Stimulated activated CD8-positive, alpha-beta memory T cell treated with anti-CD3 and anti-CD28 coated beads, Interleukin-4, amount 100 ng/mL, for 1 hour (primary cell): Measurements from ENCODE around the gene RXFP2.

Experiments
- DNase-seq, 2 donors: peaks; one replicate each; pipeline ENCODE4 v3.0.0-alpha.2; 2020; ENCODE audit warnings: low read depth in 2 of 2, low spot score in 1 of 2

The RXFP2 gene

GRCh38 chr13:31739226-31739625, at the start of gene RXFP2:
Gene RXFP2, plus strand, starts transcription at chr13:31739526. Its CDS starts 87 bp downstream, at chr13:31739613.
- no peak for DNase-seq

- DNase-seq: no peak
These were observed 42.0 kb upstream of the RXFP2 start for GRCh38 chr13:31697290-31697689.

GRCh38 chr13:31699650-31700049, 39.7 kb upstream of the RXFP2 start:
- no peak for DNase-seq

GRCh38 chr13:31703780-31704179, 35.5 kb upstream of the RXFP2 start:
- no peak for DNase-seq

GRCh38 chr13:31706105-31706504, 33.2 kb upstream of the RXFP2 start:
- no peak for DNase-seq

GRCh38 chr13:31717583-31717982, 21.7 kb upstream of the RXFP2 start:
- no peak for DNase-seq

GRCh38 chr13:31719214-31719613, 20.1 kb upstream of the RXFP2 start:
- no peak for DNase-seq

- no peak for DNase-seq
These were observed 16.7 kb upstream of the RXFP2 start for GRCh38 chr13:31722673-31723072.

- DNase-seq: no peak
These were observed 13.5 kb upstream of the RXFP2 start for GRCh38 chr13:31725841-31726240.

GRCh38 chr13:31731921-31732320, 7.4 kb upstream of the RXFP2 start:
- DNase-seq: no peak

- DNase-seq: no peak
These were observed 6.3 kb upstream of the RXFP2 start for GRCh38 chr13:31733066-31733465.

GRCh38 chr13:31733647-31734046, 5.7 kb upstream of the RXFP2 start:
- no peak for DNase-seq

GRCh38 chr13:31742097-31742734, 2.9 kb downstream of the RXFP2 start:
- peak; percentile 34 to 50 for DNase-seq

- DNase-seq: no peak
These were observed 8.0 kb downstream of the RXFP2 start for GRCh38 chr13:31747291-31747690.

- no peak for DNase-seq
These were observed 8.6 kb downstream of the RXFP2 start for GRCh38 chr13:31747966-31748365.

GRCh38 chr13:31749929-31750328, 10.6 kb downstream of the RXFP2 start:
- no peak for DNase-seq

- DNase-seq: no peak
These were observed 15.9 kb downstream of the RXFP2 start for GRCh38 chr13:31755211-31755610.

GRCh38 chr13:31755803-31756212, 16.5 kb downstream of the RXFP2 start:
- DNase-seq: no peak

GRCh38 chr13:31756346-31756745, 17.0 kb downstream of the RXFP2 start:
- no peak for DNase-seq

GRCh38 chr13:31761951-31762350, 22.6 kb downstream of the RXFP2 start:
- no peak for DNase-seq

- DNase-seq: no peak
These were observed 25.2 kb downstream of the RXFP2 start for GRCh38 chr13:31764556-31764955.

- DNase-seq: no peak
These were observed 25.9 kb downstream of the RXFP2 start for GRCh38 chr13:31765138-31765785.
